Measurements from ENCODE around the gene NTRK3.

NTRK3 gene

DNA sequence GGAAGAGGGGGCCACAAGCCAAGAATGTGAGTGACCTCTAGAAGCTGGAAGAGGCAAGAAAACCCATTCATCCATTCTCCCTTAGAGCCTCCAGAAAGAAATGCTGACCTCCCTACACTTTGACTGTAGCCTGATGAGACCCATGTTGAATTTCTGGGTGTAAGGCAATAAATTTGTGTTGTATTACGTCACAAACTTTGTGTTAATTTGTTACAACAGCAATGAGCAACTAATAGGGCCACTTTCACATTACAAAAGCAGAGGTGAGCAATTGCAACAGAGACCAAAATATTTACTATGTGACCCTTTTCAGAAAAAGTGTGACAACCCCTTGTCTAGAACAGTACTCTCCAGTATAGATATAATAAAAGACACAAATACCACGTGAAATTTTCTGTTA lies 101.2 kb downstream of the NTRK3 start:
- no peak for DNase-seq (ENCODE audit: extremely low read depth, low read depth)
- no peak for TF ChIP-seq CTCF (IDR thresholded peaks at IDR 0.05; ENCODE audit: low read depth, low read length)

- DNase-seq (ENCODE audit: extremely low read depth, low read depth) = no peak
- no peak for TF ChIP-seq CTCF (IDR thresholded peaks at IDR 0.05; ENCODE audit: low read depth, low read length)
Measured at GRCh38 chr15:88152672-88153071, 103.9 kb downstream of the NTRK3 start.

- no peak for DNase-seq (ENCODE audit: extremely low read depth, low read depth)
- no peak for TF ChIP-seq CTCF (IDR thresholded peaks at IDR 0.05; ENCODE audit: low read depth, low read length)
Measured at GRCh38 chr15:88147760-88148159, 108.8 kb downstream of the NTRK3 start.

DNA sequence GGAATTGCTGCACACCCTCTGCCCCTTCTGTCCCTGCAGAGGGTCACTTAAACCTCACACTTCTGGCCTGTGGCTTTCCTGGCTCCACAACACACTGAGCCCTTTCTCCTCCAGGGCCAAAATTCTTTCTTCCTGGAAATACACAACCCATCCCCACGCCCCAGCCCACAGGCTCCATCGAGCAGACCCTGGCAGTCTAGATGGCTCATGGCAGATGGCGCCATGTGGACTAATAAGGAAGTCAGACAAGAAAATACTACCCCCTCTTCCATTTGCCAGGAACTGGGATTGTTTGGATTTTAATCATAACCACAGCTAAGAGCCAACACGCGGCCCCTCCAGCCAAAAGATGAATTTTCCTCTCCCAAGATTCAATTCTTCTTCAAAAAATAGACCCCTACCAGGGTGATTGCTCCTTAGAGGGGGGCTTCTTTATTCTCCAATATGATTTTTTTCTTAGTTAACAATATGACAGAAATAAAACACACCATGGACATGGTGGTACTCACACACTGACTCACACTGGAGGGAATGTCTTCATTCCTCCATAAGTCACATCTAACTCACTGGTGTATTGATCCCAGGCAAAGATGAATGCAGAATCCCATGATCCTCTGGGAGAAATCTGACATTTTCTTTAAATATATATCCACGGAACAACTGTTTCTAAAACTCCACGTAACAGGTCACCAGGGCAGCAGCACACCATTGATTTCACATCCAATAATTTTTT lies 111.5 kb downstream of the NTRK3 start:
- DNase-seq (ENCODE audit: extremely low read depth, low read depth) = no peak
- no peak for TF ChIP-seq CTCF (IDR thresholded peaks at IDR 0.05; ENCODE audit: low read depth, low read length)

GRCh38 chr15:88142121-88142520 lies 114.4 kb downstream of the NTRK3 start:
- no peak for TF ChIP-seq CTCF (IDR thresholded peaks at IDR 0.05; ENCODE audit: low read depth, low read length)
- DNase-seq (ENCODE audit: extremely low read depth, low read depth) = no peak

DNA sequence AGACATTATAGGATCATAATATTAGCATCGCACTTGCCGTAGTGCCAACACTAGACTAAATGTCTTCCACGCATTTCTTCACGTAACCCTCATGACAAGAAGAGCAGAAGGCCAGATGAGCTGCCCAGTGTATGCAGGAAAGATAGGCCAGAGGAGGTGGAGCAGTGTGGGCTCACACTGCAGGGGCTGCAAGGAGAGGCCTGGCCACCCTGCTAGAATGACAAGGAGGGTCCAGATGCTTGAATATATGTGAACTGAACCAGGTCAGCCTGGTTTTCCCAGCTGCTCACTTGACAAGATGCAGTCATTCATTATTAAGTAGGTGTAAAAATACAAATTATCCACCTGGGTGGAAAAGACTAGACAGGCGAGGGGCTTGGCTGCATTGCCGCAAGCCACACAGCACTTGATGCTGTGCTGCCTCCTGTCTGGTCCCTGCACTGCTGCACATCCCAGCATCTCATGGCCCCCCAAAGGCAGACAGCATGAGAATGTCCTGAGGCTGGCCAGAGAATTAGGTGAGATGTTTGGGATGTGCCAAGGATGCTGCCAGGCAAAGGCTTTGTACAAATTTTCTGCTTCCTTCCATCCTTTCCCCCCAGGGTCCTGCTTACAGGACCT lies 115.2 kb downstream of the NTRK3 start:
- no peak for DNase-seq (ENCODE audit: extremely low read depth, low read depth)
- TF ChIP-seq CTCF (IDR thresholded peaks at IDR 0.05; ENCODE audit: low read depth, low read length) = no peak

GRCh38 chr15:88140398-88140797 lies 116.1 kb downstream of the NTRK3 start:
- no peak for DNase-seq (ENCODE audit: extremely low read depth, low read depth)
- TF ChIP-seq CTCF (IDR thresholded peaks at IDR 0.05; ENCODE audit: low read depth, low read length) = no peak

Data from AG09319 (cell line).